SK-N-SH (cell line): ENCODE measurements around the gene CSTPP1.

ENCODE experiments used
- CTCF ChIP-seq: fragments of 200-600 bp; sonication (generic); IDR thresholded peaks from 2 replicates; pipeline ENCODE4 v1.6.1; 2017; ENCODE audit warnings: antibody characterized with exemption, mild to moderate bottlenecking, moderate library complexity
- JUND ChIP-seq: IDR thresholded peaks from 2 replicates; pipeline ENCODE4 v1.4.0; 2012
- MAX ChIP-seq: IDR thresholded peaks from 2 replicates; pipeline ENCODE4 v1.4.0; 2012; ENCODE audit warnings: low read depth
- NFIC ChIP-seq: IDR thresholded peaks from 2 replicates; pipeline ENCODE4 v1.4.0; 2012; ENCODE audit warnings: borderline replicate concordance
- NRF1 ChIP-seq: IDR thresholded peaks from 2 replicates; pipeline ENCODE4 v1.6.1; 2012; ENCODE audit warnings: low read depth, mild to moderate bottlenecking, low read length
- POLR2AphosphoS5 ChIP-seq: IDR thresholded peaks from 2 replicates; pipeline ENCODE4 v1.6.1; 2012; ENCODE audit warnings: low read depth, low read length
- RCOR1 ChIP-seq: fragments of 150-350 bp; IDR thresholded peaks from 2 replicates; pipeline ENCODE4 v1.6.1; 2017; ENCODE audit warnings: antibody characterized with exemption, low read length
- REST ChIP-seq: IDR thresholded peaks from 2 replicates; pipeline ENCODE4 v1.6.1; 2012; ENCODE audit warnings: mild to moderate bottlenecking, low read depth, low read length, moderate library complexity
- RFX5 ChIP-seq: IDR thresholded peaks from 2 replicates; pipeline ENCODE4 v1.6.1; 2012; ENCODE audit warnings: mild to moderate bottlenecking, improper control_type of control experiment, low read length
- TAF1 ChIP-seq: IDR thresholded peaks from 2 replicates; pipeline ENCODE4 v1.6.1; 2012; ENCODE audit warnings: low read depth, mild to moderate bottlenecking, low read length, moderate library complexity, borderline replicate concordance
- ZBTB33 ChIP-seq: IDR thresholded peaks from 2 replicates; pipeline ENCODE4 v1.4.0; 2012; ENCODE audit warnings: low read depth, borderline replicate concordance

DNA sequence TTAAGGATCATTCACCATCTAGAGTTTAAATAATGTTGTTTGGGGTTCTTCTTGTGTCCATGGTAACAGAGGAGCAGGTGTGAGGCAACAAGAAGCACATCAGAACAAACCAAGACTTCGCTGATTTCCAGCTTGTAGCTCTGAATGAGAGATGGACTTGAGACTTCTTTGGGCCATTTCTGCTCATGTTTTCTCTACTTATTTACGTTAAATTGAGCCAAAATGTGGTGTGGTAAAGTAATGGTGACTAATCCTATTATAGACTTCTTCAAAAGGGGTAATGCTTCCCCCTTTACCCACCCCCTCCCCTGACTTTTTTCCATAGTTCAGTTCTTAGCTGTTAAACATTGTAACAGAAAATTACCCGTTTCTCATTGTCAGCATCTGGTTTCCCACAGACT lies 65.2 kb downstream of the CSTPP1 start:
- no peak for TF ChIP-seq NFIC
- no peak for TF ChIP-seq CTCF
- TF ChIP-seq POLR2AphosphoS5, result no peak
- no peak for TF ChIP-seq JUND
- no peak for TF ChIP-seq TAF1
- TF ChIP-seq NRF1, result no peak
- TF ChIP-seq MAX, result no peak
- TF ChIP-seq REST, result no peak
- no peak for TF ChIP-seq RCOR1
- TF ChIP-seq ZBTB33, result no peak
- no peak for TF ChIP-seq RFX5
